HG03095 (cell line): ENCODE data around the gene ALS2.
A peak's percentile ranks its signal among the peaks of the same experiment; 100 is the strongest.
"Not testable (repeated sequence)": the region's sequence is repeated elsewhere in the genome, so short reads cannot be mapped to it uniquely, and the experiment has no call there.

Source experiments
- ATAC-seq: cut with Tn5 transposase; IDR thresholded peaks from one replicate; pipeline ENCODE4 v1.9.1; 2021; ENCODE audit warnings: moderate library complexity; ENCODE audit not compliant: unreplicated experiment

Gene ALS2

DNA sequence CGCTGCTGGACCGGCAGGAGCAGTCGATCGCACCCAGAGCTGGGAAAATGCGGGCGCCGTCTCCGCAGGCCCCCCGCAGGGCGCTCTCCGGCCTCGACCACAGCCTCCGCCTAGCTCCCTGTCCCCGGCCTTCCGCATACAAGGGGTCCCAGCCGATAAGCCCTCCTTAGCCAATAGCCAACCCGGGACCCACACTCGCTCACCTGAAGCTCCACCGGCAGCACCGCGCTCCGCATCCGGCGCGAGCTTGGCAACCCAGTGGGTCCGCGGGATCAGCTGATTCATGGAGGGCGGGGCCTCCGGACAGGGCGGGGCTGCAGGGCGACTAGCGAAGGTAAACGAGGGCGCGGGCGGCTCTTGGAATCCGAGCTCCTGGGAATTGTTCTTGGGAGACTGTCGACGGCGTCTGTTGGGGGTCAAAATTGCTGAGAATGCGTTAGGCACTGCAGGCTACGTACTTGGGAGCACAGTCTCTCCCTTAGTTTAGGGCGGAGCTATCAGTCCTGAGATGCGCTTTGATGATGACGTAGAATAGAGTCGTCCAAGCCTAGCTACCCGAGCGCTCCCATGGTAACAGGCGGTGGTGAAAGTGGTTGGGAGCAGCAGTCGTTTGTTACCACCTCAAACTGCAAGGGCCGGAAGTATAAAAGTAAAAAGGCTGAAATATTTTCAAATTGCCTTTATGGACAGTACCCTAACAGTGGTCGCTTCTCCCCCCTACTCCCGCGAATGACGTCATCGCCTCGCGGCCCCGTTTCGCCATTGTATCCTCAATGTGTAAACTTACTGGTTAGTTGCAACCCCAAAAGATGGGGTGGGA is at the start of gene ALS2:
Gene ALS2, minus strand, starts transcription at position 260 of the 820 bp plus-strand sequence. CDS start 12,048 bp downstream, outside the sequence.
- ATAC-seq = peak; percentile 98

DNA sequence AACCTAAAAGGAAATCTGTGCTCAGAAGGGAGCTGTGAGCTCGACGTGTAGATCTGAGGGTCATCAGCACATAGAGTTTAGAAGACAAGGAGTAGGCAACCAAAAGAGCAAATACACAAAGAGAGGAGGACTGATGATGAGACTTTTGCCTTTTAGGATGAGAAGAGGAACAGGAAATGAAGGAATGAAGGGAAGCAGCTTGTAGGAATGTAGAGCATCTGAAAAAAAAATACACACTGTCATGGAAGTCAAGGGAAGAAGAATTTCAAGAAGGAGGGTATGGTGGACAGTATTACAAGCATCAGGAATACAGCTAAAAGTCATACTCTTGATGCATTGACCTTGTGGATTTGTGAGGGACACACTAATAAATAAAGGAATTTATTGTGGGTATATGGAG is 47.5 kb upstream of the ALS2 start:
- ATAC-seq = no peak

DNA sequence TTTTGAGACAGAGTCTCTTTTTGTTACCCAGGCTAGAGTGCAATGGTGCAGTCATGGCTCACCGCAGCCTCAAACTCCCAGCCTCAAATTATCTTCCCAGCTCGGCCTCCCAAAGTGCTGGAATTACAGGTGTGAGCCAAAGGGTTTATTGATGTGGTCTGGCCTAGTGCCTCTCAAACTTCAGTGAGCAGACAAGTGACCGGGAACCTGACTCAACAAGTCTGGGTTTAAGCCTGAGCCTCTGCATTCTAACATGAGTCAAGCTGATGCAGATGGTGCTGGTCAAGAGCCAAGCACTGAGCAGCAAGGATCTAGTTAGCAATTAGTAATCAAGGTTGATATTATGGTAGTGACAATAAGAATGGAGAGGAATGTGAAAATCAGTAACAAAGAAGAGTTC is 46.9 kb upstream of the ALS2 start:
- no peak for ATAC-seq

DNA sequence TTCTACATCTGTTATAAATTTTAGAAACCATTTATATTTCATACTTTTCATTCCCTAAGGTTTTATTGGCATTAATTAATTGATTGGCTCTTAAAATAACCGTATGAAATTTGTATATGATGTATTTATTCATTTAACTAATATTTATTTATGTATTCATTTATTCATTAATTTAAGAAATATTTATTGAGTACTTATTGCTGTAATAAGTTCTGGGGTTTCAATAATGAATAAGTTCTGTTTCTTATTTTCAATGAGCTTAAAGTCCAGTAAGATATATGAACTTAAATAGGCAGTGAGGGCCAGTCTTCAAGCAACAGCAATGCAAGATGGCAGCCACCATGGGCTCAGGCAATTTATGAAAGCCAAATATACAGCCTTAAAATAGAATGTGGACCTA is 43.5 kb upstream of the ALS2 start:
- no peak for ATAC-seq

DNA sequence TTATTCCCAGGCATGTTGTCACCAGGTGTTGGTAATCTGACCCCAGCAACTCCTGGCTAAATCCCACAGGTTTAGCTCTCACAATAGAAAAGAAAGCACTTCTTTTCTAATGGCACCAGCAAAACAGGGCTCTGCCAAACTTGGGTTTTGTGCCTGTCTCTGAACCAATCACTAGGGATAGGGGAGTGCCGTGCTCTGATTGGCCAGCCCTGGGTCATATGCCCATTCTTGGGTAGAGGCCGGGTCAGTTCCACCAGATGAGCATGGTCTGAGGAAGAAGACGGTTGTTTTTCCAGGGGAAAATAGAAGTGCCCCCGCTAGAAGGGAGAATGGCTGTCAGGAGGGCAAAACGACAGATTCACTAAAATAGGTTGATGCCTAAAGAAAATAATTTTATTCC is 40.3 kb upstream of the ALS2 start:
- no peak for ATAC-seq

DNA sequence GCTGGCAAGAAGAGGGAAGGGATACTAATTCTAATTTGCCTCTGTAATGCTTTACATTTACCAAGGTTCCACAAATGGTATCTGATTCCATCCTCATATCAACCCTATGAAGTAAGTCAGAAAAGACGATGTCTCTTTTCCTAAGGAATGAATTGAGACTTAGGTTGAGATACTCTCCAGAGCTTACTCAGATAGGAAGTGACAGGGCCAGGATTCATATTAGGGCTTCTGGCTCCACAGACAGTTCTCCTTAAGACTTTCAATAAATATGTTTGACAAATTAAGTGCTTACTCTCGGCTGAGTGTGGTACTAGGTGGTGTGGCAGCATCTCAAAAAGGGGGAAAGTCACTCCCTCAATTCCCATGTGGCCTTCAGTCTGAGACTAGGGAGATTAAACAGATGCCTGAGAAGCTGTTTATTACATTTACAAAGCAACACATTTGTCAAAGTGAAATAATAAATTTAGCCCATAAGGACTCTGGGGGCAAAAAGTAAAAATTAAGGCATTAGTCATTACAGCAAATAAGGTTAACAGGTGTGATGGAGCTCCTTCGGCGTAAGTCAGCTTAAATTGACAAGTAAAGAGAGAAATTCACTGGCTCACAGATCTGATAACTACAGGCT is 39.8 kb upstream of the ALS2 start:
- no peak for ATAC-seq

DNA sequence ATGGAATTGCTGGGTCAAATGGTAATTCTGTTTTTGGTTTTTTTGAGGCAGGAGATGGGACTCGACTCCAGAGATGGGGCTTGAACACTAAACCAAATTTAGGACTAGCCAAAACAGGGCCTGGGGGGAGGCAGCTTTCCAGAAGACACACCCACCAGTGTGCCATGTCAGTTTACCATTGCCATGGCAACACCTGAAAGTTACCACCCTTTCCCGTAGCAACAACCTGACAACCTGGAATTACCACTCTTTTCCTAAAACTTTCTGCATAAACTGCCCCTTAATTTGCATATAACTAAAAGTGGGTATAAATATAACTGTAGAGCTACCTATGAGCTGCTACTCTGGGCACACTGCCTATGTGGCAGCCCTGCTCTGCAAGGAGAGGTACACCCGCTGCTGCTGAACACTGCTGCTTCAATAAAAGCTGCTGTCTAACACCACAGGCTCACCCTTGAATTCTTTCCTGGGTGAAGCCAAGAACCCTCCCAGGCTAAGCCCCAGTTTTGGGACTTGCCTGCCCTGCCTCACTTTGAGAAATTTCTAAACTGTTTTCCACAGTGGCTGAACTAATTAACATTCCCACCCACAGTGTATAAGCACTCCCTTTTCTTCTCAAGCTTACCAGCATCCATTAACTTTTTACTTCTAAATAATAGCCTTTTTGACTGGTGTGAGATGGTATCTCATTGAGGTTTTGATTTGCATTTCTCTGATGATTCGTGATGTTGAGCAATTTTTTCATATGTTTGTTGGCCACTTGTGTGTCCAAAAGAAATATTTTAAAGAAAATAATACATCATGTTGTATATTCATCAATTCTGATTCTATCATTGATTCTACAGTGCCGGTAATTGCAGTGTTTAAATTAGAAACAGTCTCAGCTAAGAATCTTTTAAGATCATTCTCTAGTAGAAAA is 36.2 kb upstream of the ALS2 start:
- ATAC-seq = no peak

DNA sequence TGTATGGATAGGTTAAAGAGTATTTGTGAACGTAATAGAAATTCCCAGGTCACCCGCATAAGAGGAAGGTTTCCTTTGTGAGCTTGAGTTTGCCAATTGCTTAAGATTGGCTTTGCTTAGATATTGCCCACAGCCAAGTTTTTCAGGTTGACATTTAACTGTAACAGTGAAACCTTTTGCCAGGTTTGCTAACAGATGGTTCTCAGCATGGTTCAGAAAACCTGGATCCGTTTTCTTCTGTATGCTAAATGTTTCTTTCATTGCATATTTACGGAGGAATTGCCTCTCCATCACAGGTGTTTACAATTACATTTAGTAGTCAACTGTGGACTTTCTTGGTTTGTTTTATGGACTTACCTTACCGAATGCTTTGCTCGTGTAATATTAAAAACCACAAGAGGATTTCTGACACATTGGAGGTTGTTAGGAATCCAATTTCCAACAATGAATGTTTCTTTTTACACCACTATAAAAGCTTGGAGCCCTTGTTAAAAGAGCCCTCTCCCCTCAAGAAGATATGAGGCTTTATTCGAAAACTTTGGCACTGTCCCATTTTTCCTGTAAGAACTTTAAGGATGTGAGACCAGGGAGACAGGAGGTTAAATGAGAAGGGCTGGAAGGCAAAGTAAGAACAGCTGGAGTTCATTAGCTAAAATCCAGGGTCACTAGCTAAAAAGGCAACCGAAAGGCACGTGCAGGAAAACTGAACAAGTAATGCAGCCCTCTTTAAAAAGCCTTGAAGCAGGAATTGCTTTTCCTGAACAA is 33.4 kb upstream of the ALS2 start:
- no peak for ATAC-seq

DNA sequence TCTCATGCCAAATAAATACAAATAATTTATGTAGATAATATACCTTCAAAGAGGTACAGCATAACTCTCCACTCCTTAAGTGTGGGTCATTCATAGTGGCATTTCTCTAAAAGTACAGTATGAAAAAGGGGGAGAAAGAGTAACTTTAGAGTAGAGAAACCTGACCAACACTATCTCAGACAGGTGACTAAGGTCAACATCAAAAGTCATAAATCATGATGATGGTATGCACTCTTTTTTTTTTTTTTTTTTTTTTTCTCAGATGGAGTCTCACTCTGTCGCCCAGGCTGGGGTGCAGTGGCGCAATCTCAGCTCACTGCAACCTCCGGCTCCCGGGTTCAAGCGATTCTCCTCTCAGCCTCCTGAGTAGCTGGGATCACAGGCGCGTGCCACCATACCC is 29.9 kb upstream of the ALS2 start:
- ATAC-seq = not testable (repeated sequence)

DNA sequence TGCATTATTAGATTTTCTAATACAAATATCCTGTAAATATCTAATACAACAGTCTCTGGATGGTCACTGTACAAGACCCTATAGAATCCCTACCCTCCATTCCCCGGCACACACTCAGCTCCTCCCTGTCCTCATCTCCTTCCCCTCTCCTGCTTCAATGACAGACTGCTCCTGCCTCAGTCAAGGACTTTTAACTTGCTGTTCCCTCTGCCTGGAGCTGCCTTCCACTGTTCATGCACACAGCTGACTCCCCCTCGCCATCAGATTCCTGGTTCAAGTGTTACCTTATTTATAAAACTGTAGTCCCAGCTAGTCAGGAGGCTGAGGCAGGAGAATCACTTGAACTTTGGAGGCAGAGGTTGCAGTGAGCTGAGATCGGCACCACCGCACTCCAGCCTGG is 28.9 kb upstream of the ALS2 start:
- no peak for ATAC-seq

DNA sequence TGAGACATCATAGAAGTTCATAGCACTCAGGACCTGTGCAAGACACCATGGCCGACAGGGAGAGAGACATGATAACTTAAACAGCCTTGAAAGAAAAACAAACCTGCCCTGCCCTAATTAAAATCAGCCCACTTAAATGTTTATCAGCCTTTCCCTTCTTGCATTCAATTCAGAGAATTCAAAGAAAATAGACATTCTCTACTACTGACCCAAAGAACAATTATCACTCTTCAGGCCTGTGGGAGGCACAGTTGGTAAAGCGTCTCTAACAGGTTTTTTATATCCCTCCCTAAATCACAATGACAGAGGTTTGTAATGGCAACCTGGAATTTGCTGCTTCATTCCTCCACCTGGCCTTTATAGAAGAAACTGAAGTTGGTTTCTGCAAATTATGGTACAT is 27.3 kb upstream of the ALS2 start:
- no peak for ATAC-seq

DNA sequence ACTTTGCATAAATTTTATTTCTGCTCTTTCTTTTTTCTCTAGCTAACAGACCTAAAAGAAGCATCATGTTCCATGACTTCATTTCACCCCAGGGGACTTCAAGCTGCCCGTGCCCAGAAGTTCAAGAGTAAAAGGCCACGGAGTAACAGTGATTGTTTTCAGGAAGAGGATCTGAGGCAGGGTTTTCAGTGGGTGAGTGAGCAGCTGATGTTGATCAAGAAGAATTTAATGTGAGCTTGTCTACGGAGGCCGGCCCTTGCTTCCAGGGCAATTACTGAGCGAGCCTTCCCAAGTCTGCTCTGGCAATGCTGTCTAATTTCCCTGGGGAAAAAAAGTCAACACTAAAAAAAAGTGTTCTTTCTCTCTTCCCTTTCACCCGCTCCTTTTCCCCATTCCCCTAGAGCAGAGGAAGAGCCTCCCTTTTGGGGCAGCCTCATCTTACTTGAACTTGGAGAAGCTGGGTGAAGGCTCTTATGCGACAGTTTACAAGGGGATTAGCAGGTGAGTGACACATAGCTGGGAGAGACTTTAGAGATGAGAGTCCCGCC is 26.8 kb upstream of the ALS2 start:
- ATAC-seq = no peak

DNA sequence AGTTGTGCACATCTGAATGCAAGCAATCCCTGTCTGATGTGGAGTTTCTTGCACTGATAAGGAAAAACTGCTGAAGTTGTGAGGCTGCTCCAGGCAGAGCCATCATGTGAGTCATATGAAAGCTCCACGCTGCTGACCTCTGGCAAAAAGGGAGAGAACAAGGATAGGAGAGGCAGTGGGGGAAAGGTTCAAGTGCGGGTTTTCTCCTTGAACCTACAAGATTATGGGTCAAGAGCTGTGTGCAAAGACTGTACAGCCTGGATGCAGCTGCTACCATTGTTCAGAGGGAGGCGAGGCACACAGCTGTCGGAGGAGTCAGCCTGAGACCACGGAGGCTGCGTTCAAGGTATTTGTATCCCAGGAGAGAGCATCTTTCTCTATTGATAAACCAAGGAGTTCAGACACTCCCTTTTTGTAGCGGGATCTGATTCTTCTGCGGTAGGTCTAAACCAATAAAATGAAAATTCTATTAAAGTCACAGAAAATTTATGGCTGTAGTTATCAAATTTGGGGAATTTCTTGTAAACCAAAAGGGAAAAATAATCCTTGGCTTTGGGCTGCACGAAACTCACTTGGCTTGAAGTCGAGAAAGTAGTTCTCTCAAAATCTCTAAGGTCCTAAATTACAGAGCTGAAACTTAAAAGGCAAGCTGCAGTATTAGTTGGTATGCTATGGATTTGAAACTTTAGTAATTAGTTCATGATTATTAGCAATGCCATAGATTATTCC is 25.9 kb upstream of the ALS2 start, which contains the start of gene CDK15:
Gene CDK15, plus strand, starts transcription at position 96 of the 729 bp plus-strand sequence. Its CDS starts 128 bp downstream, at position 224.
- ATAC-seq = no peak

DNA sequence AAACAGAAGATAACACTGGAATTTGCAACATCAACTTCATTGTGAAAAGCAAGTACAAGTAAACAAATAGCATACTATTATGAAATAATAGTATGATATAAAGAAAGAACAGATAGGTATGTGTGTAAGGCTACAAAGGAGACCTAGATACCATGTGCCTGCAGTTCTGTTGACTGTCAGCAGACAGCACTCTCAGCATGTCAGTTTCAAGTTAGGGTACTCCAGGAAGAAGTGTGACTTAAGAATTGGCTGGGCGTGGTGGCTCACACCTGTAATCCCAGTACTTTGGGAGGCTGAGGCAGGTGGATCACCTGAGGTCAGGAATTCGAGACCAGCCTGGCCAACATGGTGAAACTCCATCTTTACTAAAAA is 18.2 kb upstream of the ALS2 start:
- ATAC-seq = not testable (repeated sequence)

DNA sequence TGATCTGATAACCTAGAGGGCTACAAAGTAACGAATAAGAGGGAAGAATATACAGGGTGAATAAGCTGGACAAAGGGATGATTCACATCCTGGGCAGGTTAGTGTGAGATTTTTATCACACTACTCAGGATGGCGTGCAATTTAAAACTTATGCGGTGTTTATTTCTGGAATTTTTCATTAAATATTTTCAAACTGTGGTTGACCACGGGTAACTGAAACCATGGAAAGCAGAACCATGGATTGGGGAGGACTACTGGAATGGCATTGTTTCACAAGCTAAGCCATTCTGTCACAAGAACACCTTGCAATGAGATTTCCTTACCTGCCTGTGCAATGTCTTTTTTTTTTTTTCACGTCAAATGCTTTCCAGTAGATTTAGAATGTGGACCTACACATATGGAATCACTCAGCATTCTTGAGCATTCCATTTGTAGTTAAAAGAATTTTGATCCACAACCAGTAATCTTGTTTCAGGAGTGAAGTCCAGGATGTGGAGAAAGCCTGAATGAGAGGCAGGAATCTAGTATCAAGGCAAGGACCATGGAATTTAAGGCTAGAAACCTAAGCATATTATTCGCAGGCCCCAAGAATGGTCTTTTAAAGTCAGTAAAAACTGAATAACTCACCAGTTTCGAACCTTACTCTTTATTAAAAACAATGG is 17.6 kb upstream of the ALS2 start:
- no peak for ATAC-seq

DNA sequence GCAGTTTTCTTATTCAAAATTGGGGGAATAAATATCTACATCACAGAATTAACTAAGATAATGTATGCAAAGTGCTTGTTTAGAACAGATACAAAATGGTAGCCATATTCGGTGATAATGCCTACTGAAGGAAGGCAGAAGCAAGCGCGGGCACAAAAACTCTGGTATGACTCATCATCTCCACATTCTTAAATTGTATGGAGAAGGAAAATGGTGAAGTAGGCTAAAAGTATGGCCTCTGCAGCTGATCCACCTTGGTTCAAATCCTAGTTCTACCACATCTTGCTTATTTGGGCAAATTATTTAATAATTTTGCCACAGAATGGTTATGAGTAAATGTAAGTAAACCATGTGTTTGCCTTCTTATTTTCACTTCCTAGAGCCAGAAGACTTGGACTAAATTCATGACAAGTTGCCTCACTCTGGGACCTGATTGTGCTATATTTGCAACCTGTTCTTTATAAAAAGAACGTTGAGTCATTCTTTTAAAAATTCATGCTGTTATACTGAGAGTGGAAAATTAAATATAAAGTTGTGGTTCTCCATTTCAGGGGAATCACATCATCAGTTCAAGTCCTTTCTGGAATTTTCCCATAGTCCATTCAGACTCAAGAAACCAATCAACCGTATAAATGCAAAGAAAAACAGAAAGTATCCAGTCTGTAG is 16.6 kb upstream of the ALS2 start:
- ATAC-seq = no peak

DNA sequence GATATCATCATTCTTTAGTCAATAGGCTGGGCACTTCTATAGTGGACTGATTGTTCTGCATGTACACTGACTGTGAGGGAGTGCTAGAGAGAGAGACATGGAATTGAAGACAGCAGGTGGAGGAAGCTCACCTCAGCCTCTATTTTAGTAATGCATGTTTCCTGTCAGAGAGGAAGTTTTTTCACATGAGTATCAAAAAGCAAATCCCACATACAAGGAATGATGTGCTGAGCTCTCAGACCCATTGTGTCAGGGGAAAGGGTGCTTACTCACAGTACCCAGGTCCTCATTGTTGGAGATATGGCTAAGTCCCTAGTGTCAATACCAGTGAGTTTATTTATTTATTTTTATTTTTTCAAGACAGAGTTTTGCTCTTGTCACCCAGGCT is 15.7 kb upstream of the ALS2 start:
- ATAC-seq = no peak

DNA sequence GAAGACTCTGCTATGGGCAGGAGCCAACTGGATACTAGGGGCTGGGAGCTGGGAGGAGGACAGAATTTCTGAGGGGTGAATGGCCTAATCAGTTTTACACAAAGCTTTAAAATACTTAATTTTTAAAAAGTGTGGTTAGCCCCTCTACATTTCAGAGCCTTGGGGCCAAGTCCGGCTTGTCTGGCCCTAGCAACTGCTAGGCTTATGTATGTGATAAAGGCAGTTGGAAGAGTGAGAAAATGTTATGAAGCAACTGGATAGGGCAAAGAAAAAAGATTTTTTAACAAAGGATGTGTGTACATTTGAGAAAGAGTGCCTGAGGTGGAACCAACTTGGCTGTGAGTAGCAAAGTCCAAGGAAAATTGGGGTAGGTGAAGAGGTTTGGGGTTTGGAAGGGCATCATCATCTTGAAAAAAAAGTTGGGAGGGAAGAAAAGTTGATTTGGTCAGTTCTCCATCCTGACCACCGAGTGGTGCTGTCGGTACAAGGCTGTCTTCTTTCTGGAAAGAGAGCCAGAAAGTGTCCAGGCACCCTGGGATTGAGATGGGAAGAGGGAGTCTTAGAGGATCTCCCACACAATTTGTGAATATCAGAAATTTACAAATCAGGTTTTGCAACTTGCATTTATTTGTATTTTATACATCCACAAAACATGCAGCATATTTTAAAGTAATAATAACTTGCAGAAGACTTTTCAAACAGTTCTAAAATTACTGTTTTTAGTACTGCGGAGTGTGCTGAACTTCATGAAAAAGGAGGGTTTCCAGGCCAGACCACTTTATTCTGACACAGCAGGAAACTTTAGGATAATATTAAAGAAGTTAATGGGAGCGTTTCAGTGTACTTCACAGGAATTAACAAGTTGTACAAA is 15.1 kb upstream of the ALS2 start:
- ATAC-seq = no peak
